AG10803 (cell line): Measurements from ENCODE around the gene ALK.
A peak's percentile ranks its signal among the peaks of the same experiment; 100 is the strongest.

Source experiments
- DNase-seq: peaks from one replicate; pipeline ENCODE4 v3.0.0; 2010; ENCODE audit warnings: low read depth
- H3K4me3 ChIP-seq: 2 replicates; pipeline ENCODE4 v1.5.1; 2011; ENCODE audit warnings: mild to moderate bottlenecking, low read length, control low read depth
- TF ChIP-seq, protein P1 (sequence below): conservative IDR thresholded peaks from 2 replicates; pipeline ENCODE4 v1.5.1; 2011; ENCODE audit warnings: mild to moderate bottlenecking, low read length, control low read depth, inconsistent platforms

Gene ALK

DNA sequence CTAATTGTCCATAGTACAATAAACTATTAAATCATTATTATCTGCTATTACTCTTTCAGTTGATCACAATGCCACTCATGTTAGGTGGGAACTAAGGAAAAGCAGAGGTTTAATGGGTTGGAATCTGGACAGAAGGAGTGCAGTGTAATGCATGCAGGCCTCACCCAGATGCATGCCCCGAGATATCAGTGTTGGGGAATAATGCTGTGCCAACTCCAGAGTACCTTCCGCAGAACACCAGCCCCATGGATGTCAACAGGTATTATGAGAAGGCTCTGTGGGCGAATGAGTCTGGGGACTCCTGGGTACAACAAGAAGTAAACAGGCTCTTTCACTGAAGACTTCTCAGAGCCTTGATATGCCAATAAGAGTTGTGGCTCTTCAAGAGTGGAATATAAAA, 377.4 kb downstream of the ALK start:
- DNase-seq: no peak
- TF ChIP-seq, protein P1, sequence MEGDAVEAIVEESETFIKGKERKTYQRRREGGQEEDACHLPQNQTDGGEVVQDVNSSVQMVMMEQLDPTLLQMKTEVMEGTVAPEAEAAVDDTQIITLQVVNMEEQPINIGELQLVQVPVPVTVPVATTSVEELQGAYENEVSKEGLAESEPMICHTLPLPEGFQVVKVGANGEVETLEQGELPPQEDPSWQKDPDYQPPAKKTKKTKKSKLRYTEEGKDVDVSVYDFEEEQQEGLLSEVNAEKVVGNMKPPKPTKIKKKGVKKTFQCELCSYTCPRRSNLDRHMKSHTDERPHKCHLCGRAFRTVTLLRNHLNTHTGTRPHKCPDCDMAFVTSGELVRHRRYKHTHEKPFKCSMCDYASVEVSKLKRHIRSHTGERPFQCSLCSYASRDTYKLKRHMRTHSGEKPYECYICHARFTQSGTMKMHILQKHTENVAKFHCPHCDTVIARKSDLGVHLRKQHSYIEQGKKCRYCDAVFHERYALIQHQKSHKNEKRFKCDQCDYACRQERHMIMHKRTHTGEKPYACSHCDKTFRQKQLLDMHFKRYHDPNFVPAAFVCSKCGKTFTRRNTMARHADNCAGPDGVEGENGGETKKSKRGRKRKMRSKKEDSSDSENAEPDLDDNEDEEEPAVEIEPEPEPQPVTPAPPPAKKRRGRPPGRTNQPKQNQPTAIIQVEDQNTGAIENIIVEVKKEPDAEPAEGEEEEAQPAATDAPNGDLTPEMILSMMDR: no peak
- H3K4me3 ChIP-seq: no peak overlapping the region

- TF ChIP-seq, protein P1: no peak
- H3K4me3 ChIP-seq: no peak overlapping the region
- no peak for DNase-seq
Observed at GRCh38 chr2:29535188-29535587, 386.2 kb downstream of the ALK start.

- no peak overlapping the region for H3K4me3 ChIP-seq
- TF ChIP-seq, protein P1: no peak
- DNase-seq: no peak
Observed at GRCh38 chr2:29532436-29532835, 388.9 kb downstream of the ALK start.

DNA sequence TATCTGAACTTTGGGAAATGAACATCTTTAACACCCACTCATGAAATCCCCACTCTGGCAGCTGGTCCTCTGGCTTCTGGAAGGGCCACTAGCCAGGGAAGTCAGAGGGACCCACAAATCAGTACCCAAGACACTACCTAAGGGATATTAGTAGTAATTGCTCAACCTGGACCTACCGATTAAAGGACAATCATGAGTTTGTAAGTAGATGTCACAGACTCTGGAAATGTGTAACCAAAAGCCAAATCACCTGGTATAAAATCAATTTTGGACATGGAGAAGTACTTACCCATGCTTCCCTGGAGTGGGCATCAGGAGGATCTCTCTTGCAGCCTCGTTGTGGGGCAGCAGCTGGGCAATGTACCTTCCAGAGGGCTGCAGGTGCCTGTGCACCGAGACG, 389.8 kb downstream of the ALK start:
- TF ChIP-seq, protein P1: no peak

DNA sequence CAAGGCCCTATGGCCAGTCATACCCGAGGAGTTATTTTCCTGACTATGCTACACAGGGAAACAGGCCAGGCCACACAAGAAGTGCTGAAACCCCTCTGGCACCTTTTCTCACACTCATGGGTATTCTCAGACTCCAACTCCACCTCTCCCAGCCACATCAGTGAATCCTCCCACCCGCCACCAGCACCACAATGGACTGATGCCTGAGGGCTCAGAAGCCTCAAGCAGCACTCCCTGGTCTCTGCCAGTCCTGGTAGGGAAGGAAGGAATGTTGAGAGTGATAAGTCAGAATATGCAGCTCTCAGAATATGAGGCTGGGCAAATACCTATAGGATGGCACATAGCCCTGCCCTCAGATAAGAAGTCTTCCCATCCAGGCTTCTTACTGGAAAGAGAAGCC, 391.1 kb downstream of the ALK start:
- no peak for DNase-seq
- no peak overlapping the region for H3K4me3 ChIP-seq
- TF ChIP-seq, protein P1: no peak

More for the DNA sequence above, 389.8 kb downstream of the ALK start:
- no peak overlapping the region for H3K4me3 ChIP-seq
- no peak for DNase-seq

DNA sequence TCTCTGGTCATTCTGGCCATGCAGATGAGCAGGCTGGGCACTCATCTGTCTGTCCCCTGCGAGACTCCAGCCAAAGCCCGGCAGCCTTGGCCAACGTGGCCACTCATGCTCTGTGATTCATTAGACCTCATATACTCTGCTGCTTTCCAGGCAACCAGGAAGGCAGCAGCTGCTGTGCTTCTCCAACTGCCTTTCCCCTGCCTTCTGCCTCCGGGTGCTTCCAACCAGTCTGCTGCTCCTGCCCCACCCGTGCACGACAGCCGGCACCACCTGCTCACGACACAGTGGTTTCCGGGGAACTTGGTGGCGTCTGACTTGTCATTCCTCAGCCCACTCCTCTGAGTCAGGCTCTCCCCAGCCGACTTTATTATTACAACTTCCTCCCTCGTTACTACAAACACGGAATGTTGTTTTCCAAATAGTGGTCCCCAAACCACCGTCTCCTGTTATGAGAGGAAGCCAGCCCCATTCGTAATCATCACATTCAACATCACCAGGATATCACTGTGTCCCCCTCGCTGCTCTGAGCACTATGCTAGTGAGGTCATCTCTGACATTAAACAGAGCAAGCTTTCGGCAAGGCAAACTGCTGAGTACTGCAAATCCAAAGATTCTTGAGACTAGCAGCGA, 392.4 kb downstream of the ALK start:
- DNase-seq: peak; percentile 64
- TF ChIP-seq, protein P1: no peak
- H3K4me3 ChIP-seq: peak overlapping the region; percentile 33

GRCh38 chr2:29528371-29528770, 393.0 kb downstream of the ALK start:
- H3K4me3 ChIP-seq: no peak overlapping the region
- TF ChIP-seq, protein P1: no peak
- DNase-seq: no peak
